ENCODE measurements around the gene MSLN.
A peak's percentile ranks its signal among the peaks of the same experiment; 100 is the strongest.

The MSLN gene

DNA sequence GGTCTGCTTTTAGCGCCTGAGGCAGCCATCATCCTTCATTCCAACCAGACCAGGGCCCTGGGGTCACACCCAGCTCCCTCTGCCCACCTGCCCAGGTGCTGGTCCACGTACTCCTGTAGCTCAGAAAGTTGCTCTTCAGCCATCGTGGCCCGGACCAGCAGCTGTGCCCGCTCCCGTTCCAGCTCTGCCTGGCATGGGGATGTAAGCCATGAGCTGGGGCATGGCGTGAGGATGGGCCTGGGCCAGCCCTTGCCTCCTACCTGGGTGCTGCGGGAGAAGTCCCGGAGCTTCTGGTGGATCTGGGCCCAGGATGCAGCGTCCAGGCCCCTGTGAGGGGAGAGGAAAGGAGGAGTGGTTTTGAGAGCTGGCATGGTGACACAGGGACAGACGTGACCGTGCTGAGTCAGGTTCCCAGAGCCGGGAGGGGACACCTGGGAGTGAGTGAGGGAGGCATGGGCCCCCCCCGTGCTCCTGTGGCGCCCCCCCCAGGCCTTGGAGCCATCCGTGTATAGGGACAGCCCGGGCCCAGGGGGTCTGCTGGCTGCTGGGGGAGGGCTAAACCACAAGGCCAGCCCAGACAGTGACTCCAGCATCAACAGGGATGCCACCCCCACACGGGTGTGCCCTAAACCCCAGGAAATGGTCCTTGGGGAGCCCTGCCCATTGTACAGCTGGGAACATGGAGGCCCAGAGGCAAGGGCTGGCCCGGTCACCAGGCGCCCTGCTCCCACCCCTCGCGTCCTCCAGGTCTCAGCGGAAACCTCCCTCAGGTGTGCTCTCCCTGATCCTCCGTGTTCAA lies 37.5 kb upstream of the MSLN start:
- DNase-seq (ENCODE audit: low read depth in 2 of 3, low spot score in 1 of 3), result no peak

DNA sequence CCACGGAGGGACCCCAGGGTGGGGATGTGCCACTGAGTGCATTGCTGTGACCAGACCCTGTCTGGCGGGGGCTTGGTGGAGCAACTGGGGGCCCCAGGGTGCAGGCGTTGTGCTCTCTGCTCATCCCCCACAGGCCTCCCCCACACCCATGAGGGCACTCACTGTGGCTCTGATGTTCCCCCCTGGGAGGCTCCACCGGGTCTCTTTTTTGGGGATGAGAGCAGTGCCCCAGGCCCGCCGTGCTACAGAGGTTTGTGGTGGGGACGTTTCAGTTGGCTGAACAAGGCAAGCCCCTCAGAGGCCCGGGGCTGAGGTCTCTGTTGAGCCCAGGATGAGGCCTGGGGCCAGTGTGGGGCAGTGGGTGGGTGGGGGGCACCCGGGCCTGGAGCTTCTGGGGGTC lies 36.8 kb upstream of the MSLN start:
- DNase-seq (ENCODE audit: low read depth in 2 of 3, low spot score in 1 of 3), result no peak

DNA sequence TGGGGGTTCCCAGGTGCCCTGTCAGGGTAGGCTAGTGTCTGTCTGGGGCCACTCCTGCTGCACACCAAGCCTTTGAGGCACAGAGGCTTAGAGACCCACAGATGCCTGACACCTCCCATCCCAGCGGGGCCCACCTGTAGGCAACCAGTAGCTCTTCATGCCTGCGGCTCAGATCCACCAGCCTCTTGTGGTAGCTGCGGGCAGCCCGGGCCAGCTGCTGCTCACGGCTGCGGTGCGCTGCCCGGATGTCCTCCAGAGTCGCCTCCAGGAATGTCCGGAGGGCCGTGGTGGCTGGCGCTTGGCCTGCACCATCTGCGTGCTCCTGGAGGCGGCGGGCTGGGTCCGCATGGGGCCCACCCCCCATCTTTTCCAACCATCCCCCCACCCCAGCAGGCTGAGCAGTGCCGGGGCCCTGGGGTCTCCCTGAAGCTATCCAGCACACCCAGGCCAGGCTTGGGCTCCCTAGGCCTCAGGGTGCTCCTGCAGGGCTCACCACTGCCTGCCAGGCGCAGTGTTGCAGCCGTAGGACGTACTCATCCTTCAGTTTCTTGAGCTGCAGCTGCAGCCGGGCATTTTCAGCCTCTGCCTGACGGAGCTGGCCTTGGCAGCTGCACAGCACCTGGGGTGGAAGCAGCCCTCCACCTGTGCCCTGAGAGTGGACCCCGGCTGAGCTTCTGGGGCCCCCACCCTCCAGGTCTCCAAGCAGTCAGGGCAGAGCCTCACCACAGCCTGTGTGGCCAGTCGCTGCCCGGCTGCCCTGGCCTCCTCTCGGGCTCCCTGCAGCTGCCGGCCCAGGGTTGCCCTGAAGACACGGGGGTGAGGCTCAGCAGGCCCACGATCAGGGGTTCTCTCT lies 36.1 kb upstream of the MSLN start:
- no peak for DNase-seq (ENCODE audit: low read depth in 2 of 3, low spot score in 1 of 3)

DNA sequence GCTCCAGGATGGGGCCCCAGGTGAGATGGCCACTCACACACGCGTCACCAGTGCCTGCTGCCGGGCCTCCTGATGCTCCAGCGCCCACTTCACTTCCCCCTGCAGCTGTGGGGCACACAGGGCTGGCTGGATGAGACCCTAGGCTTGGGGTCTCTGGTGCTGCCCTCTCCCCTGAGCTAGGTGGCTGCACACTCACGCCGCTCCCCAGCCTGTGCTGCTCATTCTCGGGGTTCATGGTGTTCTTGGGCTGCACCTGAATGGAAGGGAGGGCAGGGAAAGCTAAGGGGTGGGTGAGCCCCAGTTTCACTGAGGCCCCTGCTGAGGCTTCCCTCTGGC lies 35.5 kb upstream of the MSLN start:
- DNase-seq (ENCODE audit: low read depth in 2 of 3, low spot score in 1 of 3), result no peak

DNA sequence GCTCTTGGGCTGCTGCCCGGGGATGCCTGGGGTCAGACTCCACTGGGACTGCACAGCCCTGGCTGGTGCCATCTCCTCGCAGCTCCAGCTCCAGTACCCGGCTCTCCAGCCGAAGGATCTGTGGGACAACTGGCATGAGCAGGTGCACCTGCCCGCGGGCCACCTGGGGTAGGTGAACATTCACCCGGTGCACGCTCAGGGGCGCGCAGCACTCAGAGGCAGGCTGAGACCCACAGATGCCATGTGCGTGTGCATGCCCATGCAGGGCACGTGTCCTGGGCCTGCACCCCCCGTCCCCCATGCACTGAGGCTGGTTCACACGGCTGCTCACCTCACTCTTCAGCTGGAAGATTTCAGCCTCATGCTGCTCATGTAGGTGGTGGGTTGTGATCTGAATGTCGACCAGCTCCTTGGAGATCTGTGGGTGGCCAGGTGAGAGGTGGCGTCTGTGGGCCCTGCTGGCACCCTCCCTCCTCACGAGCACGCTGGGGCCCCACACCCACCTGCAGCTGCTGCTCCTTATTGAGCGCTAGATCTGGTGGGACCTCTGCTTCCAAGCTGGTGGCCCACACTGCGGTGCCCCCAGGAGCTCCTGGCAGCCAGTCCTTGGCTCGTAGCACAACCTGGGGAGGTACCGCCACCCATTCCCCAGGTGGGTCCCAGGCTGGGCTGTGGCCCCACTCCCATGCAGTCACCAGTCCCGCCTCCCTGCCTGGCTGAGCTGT lies 34.9 kb upstream of the MSLN start:
- DNase-seq (ENCODE audit: low read depth in 2 of 3, low spot score in 1 of 3), result no peak

DNA sequence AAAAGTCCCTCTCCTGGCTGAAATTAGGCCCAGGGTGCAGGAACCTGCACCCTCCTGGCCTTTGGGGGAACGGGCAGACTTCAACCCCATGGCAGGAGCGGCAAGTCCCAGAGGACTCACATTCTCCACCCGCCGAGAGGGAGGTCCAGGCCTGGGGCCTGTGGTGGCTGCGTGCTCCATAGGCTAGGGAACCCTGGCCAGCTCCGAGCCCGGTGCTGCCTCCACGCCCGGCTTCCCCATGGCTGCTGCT lies 34.4 kb upstream of the MSLN start:
- no peak for DNase-seq (ENCODE audit: low read depth in 2 of 3, low spot score in 1 of 3)

DNA sequence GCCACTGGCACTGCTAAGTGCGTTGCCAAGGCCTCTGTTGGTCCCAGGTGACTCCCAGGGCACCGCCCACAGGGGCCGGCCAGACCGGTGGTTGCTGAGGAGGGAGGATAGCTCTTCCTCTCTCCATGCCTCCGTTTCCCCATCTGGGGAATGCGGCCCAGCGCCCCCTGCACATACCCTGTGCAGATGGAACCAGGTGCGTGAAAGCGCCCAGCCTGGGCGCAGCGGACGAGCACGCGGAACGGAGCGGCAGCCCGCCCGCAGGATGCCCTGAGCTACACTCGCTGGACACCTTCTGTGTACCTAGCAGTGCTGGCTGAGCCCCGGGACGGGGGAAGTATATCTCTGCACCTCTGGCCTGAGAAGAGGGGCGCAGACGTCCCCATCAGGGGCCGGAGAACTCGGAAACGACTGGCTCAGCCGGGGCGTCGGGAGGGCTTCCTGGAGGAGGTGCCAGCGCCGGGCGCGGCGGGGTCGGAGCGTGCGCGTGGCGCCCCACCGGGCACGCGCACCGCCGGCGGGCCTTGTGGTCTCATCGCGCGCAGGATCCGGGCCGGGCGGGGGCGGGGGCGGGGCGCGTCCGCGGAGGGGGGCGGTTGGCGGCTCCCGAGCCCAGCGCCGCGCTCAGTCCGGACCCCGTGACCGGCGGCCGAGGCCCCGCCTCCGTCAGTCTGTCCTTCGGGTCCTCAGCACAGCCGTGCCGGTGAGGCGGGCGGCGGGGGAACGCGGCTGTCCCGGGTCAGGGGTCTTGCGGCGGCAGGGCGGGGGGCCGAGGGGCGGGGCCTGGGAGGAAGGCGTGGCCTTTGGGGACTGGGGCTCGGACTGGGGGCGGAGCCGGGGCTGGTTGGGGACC lies 33.9 kb upstream of the MSLN start, which contains the start of the genes CCDC78 and HAGHL:
TSS of gene CCDC78 (minus strand) at position 6 of the 853 bp plus-strand sequence. CDS start 76 bp downstream, outside the sequence.
TSS of gene HAGHL (plus strand) at position 669 of the 853 bp plus-strand sequence. CDS start 404 bp downstream, outside the sequence.
- DNase-seq (ENCODE audit: low read depth in 2 of 3, low spot score in 1 of 3), result no peak

DNA sequence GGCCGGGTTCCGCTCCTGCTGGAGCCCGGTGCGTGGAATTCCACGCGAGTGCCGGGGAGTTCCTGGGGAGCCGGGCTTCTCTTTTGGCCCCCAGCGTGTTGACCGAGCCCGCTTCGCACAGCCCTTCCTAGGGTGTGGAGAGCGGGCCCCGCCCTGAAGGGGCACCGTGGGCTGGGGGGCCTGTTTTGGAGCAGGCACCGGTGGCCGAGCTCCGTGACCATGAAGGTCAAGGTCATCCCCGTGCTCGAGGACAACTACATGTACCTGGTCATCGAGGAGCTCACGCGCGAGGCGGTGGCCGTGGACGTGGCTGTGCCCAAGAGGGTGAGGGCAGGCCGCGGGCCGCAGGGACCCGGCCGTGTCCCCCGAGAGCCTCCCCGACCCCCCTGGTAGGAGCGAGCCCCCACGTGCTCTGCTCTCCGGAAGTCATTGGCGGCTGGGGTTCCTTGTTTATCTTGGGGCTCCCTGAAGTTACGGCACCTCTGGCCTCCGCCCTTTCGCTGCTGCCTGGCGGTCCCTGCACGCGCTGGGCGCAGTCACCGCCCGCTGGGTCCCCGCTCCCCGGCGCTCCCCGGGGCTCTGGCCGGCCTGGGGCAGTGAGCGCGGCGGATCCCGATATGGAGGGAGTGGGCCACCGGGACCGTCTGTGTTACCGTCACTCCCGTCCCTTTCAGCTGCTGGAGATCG lies 33.1 kb upstream of the MSLN start:
- DNase-seq (ENCODE audit: low read depth in 2 of 3, low spot score in 1 of 3), result no peak

DNA sequence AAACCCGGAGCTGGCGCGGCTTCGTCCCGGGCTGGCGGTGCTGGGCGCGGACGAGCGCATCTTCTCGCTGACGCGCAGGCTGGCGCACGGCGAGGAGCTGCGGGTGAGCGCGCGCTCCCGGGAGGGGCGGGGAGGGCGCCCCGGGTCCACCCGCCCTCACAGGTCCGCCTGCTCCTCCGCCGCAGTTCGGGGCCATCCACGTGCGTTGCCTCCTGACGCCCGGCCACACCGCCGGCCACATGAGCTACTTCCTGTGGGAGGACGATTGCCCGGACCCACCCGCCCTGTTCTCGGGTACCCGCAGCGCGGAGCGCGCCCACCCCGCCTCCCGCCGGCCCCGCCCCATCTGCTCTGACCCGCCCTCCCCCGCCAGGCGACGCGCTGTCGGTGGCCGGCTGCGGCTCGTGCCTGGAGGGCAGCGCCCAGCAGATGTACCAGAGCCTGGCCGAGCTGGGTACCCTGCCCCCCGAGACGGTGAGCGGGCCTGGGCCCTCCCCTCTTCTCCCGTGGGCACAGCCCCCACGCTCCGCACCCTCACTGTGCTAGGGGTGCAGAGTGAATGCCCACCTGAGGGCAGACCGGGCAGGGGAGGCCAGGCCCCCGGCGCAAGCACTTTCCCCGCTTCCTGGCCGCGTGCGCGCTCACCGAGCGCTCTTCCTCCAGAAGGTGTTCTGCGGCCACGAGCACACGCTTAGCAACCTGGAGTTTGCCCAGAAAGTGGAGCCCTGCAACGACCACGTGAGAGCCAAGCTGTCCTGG lies 32.2 kb upstream of the MSLN start:
- peak in 1 of 3 donors; percentile 56 for DNase-seq (ENCODE audit: low read depth in 2 of 3, low spot score in 1 of 3)

DNA sequence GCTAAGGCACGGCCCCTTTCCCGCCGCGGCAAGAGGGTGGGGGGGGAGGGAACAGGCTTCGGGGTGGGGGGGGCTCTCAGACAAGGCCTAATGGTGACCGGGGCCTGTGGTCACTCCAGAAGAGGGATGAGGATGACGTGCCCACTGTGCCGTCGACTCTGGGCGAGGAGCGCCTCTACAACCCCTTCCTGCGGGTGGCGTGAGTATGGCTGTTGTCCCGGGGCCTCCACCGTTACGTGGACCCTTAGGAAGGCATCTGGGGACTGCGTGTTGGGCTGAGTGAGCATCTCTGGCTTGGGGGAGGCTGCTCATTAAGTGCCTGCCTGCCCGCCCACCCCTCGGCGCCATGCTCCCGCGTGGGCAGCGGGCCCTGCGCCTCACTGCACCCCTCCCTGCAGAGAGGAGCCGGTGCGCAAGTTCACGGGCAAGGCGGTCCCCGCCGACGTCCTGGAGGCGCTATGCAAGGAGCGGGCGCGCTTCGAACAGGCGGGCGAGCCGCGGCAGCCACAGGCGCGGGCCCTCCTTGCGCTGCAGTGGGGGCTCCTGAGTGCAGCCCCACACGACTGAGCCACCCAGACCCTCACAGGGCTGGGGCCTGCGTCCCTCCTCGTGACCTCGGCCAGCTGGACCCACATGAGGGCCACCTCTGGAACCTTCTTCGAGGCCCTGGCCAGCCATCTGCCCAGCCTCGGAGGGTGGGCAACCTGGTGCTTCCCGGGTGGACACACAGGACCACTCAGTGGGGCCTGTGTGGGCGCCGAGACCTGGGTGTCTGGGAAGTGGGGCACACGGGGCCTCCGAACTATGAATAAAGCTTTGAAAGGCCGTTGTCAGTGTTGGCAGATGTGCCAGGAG lies 31.4 kb upstream of the MSLN start:
- DNase-seq (ENCODE audit: low read depth in 2 of 3, low spot score in 1 of 3), result no peak

DNA sequence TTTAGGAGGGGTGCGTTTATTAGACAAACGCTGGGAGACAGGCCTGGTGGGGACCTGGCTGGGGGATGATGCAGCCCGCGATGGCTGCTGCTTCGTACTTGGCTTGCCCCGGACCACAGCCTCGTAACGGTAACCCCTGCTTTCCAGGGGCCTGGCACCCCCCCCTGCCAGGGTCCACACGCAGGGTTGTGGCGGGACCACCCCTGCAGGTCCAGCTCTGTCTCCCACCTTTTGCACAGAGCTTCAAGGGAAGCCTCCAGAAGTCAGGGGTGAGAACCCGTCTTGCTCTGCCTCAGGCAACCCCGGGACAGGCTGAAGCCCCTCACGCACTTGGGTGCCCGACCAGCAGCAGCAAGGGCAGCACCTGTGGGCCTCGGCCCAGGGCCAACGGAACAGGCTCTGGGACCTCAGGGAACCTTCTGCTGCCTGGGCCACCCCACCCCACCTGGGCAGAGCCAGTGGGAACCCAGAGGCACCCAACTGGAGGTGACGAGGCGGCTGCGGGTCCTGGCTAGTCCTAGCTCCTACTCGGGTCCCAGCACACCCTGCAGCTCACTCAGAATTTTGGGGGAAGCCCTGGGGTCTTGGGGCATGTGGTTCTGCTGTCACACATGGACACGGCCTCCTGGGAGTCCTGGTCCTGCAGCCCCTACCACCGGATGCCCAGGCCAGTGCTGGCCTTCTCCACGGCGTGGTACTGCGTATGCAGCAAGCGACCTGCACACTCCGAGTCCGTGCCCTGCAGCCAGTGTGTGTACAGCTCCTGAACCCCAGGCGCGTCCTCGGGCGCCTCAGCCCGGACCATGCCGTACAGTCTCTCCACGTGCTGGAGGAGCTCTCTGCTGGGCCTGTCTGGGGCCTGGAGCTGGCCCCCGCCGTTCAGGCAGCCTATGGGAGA lies 30.5 kb upstream of the MSLN start:
- DNase-seq (ENCODE audit: low read depth in 2 of 3, low spot score in 1 of 3), result no peak

DNA sequence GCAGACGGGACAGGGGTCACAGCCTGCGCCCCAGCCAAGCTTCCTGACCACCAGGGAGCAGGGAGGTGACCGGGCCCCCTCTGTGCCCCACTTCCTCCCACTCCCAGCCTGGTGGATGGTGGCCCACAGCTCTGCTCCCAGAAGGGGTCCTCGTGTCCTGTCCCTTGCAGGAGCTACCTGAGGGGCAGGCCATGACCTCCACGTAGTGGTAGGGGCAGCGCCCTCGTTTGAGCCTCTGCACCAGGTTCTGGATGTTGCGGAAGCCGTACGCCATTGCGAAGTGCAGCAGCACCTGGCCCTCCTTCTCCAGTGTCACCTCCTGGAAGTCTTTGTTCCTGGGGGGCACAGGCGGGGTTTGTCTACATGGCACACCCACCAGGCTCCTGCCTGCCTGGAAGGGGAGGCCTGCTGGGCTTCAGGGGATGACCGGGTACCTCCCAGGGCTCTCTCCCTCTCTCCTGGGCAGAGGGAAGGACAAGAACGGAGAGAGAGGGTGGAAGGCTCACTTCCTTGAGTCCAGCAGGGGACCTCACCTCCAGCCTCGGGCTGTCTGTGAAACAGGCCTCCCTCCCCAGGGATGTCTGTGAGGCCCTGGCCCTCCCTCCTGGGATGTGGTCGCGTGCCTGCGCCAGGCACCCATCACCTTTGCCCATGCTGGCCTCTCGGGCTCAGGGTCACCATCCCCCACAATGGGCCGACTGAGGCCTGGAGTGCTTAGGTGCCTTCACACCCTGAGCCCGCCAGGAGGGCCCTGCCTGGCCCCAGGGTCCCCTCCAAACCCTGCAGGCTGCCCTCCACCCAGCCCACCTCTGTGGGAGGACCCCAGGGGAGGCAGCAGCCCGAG lies 29.6 kb upstream of the MSLN start:
- DNase-seq (ENCODE audit: low read depth in 2 of 3, low spot score in 1 of 3), result no peak

DNA sequence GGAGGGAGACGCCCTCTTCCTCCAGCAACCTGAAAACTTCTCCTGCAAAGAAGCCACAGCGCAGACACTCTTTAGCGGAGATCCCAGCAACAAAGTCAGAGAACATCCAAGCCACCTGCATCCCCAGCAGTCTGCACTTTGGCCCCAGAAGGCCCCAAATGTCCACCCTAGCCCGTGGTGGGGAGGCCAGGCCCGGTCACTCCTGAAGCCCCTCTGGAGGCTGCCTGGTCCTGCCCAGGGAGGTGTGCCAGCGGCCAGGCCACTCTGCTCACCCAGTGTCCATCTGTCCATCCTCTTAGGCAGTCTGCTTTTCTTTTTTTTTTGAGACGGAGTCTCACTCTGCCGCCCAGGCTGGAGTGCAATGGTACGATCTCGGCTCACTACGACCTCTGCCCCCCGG lies 28.2 kb upstream of the MSLN start:
- no peak for DNase-seq (ENCODE audit: low read depth in 2 of 3, low spot score in 1 of 3)

DNA sequence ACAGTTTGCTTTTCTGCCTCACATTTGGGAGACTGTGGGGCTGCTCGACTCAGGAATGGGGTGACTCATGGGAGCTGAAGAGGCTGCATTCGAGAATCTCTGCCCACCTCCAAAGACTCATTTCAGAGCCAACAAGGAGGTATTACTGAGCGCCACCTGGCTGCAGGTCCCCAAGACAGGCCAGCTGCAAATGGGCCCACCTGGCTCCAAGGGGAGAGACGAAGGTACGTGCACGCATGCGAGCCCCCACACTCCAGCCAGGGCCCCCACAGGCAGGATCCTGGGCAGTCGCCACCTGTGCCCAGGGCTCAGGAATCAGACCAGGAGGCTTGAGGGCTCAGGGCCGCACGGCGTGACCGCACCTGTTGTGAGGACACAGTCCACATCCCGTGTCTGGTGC lies 27.6 kb upstream of the MSLN start:
- DNase-seq (ENCODE audit: low read depth in 2 of 3, low spot score in 1 of 3), result no peak

DNA sequence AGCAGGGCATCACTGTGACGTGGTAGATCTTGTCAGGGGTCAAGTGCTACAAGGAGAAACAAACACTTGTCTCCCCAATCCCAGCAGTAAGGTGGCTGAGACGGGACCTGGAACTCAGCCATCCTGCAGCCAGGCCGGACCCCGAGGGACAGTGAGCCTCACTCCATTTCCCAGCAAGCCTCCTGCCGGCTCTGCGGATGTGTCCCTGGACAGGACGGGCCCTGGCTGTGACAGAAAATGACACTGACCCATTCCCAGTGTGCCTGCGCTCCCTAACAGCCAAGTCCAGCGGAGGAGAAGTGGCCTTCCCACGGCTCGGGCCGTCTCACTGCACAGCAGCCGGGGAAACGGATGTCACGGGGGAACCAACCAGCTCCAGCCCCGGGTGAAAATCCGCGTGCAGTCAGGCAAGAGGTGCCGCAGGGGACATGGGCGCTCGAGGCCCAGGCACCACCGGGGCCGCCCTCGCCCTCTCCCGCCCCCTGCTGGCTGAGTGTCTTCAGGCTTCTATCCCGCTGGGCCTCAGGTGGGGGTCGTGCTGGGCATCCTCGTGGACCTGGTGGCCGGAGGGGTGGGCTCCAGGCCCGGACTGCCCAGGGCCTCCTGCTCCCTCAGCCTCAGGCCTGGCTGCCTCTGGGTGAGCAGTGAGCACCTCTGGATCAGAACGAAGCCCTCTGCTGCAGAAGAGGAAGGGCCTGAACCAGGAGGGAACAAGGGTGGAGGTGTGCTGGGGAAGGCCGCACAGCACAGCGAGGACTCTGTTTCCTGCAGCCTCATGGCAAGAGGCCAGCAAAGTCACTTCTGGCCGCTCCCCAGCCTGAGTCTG lies 26.9 kb upstream of the MSLN start:
- no peak for DNase-seq (ENCODE audit: low read depth in 2 of 3, low spot score in 1 of 3)
